Measurements from ENCODE around the gene NDUFV2.
A peak's percentile ranks its signal among the peaks of the same experiment; 100 is the strongest.
"Not testable (repeated sequence)": the region's sequence is repeated elsewhere in the genome, so short reads cannot be mapped to it uniquely, and the experiment has no call there.

The NDUFV2 gene

GRCh38 chr18:9091066-9091476 is 11.4 kb upstream of the NDUFV2 start:
- DNase-seq, result peak; percentile 61

- no peak for DNase-seq
Observed at GRCh38 chr18:9092665-9093064, 9.8 kb upstream of the NDUFV2 start.

- not testable (repeated sequence) for DNase-seq
Observed at GRCh38 chr18:9093109-9093508, 9.4 kb upstream of the NDUFV2 start.

GRCh38 chr18:9094307-9095226 is 7.9 kb upstream of the NDUFV2 start:
- DNase-seq, result no peak

GRCh38 chr18:9095297-9096006 is 7.0 kb upstream of the NDUFV2 start:
- peak; percentile 65 for DNase-seq

GRCh38 chr18:9096007-9096371 is 6.5 kb upstream of the NDUFV2 start:
- no peak for DNase-seq

- DNase-seq, result peak; percentile 56
Observed at GRCh38 chr18:9096685-9097084, 5.8 kb upstream of the NDUFV2 start.

GRCh38 chr18:9097349-9097748 is 5.2 kb upstream of the NDUFV2 start:
- no peak for DNase-seq

- no peak for DNase-seq
Observed at GRCh38 chr18:9100796-9101195, 1.7 kb upstream of the NDUFV2 start.

- DNase-seq, result peak; percentile 80
Observed at GRCh38 chr18:9101730-9102507, 580 bp upstream of the NDUFV2 start.

- DNase-seq, result peak; percentile 53
Observed at GRCh38 chr18:9103376-9103873, 926 bp downstream of the NDUFV2 start.

GRCh38 chr18:9104244-9104901 is 1.9 kb downstream of the NDUFV2 start:
- DNase-seq, result no peak

GRCh38 chr18:9105420-9105819 is 2.9 kb downstream of the NDUFV2 start:
- no peak for DNase-seq

- no peak for DNase-seq
Observed at GRCh38 chr18:9106094-9106493, 3.6 kb downstream of the NDUFV2 start.

GRCh38 chr18:9106800-9107584 is 4.5 kb downstream of the NDUFV2 start:
- DNase-seq, result no peak

GRCh38 chr18:9108911-9109310 is 6.4 kb downstream of the NDUFV2 start:
- DNase-seq, result no peak

- no peak for DNase-seq
Observed at GRCh38 chr18:9109523-9109922, 7.0 kb downstream of the NDUFV2 start.

GRCh38 chr18:9113468-9114149 is 11.1 kb downstream of the NDUFV2 start:
- DNase-seq, result no peak

GRCh38 chr18:9115984-9116383 is 13.5 kb downstream of the NDUFV2 start:
- no peak for DNase-seq

- peak; percentile 60 for DNase-seq
Observed at GRCh38 chr18:9117980-9118841, 15.7 kb downstream of the NDUFV2 start.

All from hematopoietic multipotent progenitor cell treated with erythropoietin and hydrocortisone succinate and interleukin-3 and kit ligand, for 6 days (in vitro differentiated cells).